Astrocyte (in vitro differentiated cells and primary cell): ENCODE measurements around the gene CST3. TPM values are rescaled to one million over a fixed set of nuclear protein-coding genes. Genes with fewer than 3 reads are reported as not detected.

ENCODE experiments used
- DNase-seq: peaks from one replicate; pipeline ENCODE4 v3.0.0-alpha.2; 2010; ENCODE audit warnings: low read depth
- FAIRE-seq: peaks from 2 replicates; lab custom pipeline; 2011; peaks lifted over from hg19 to GRCh38; lab: Jason Lieb, UNC
- H2AFZ ChIP-seq: 2 replicates; pipeline ENCODE4 v1.6.0; 2012; ENCODE audit warnings: low read depth, low read length, inconsistent platforms
- H3K27ac ChIP-seq: 2 replicates; pipeline ENCODE4 v1.5.1; 2011; ENCODE audit warnings: low read depth, low read length, inconsistent platforms
- H3K27me3 ChIP-seq: 2 replicates; pipeline ENCODE4 v1.6.0; 2011; ENCODE audit warnings: low read length, inconsistent platforms; ENCODE audit not compliant: insufficient read depth
- H3K36me3 ChIP-seq: 2 replicates; pipeline ENCODE4 v1.5.1; 2011; ENCODE audit warnings: low read length, inconsistent platforms; ENCODE audit not compliant: insufficient read depth
- H3K4me1 ChIP-seq: 2 replicates; pipeline ENCODE4 v1.5.1; 2011; ENCODE audit warnings: low read length, inconsistent platforms; ENCODE audit not compliant: insufficient read depth
- H3K4me2 ChIP-seq: 2 replicates; pipeline ENCODE4 v1.6.0; 2012; ENCODE audit warnings: low read length, inconsistent platforms
- H3K4me3 ChIP-seq: 2 replicates; pipeline ENCODE4 v1.5.1; 2011; ENCODE audit warnings: low read depth, mild to moderate bottlenecking, low read length, inconsistent platforms; ENCODE audit not compliant: insufficient read depth
- H3K79me2 ChIP-seq: 2 replicates; pipeline ENCODE4 v1.6.0; 2012; ENCODE audit warnings: mild to moderate bottlenecking, low read length, inconsistent platforms; ENCODE audit not compliant: insufficient read depth
- H3K9ac ChIP-seq: 2 replicates; pipeline ENCODE4 v1.6.0; 2012; ENCODE audit warnings: mild to moderate bottlenecking, low read length, inconsistent platforms
- H3K9me3 ChIP-seq: 2 replicates; pipeline ENCODE4 v1.5.1; 2012; ENCODE audit warnings: low read depth, mild to moderate bottlenecking, low read length, inconsistent platforms; ENCODE audit not compliant: insufficient read depth
- H4K20me1 ChIP-seq: 2 replicates; pipeline ENCODE4 v1.6.0; 2012; ENCODE audit warnings: low read length, inconsistent platforms; ENCODE audit not compliant: insufficient read depth
- H3K27ac Mint-ChIP-seq: one replicate; pipeline ENCODE4 v1.8.0; 2021; ENCODE audit warnings: mild to moderate bottlenecking, mixed read lengths; ENCODE audit not compliant: unreplicated experiment
- H3K27me3 Mint-ChIP-seq: one replicate; pipeline ENCODE4 v1.8.0; 2021; ENCODE audit warnings: low read depth, mixed read lengths; ENCODE audit not compliant: unreplicated experiment
- H3K36me3 Mint-ChIP-seq: one replicate; pipeline ENCODE4 v1.8.0; 2021; ENCODE audit warnings: low read depth, mixed read lengths; ENCODE audit not compliant: unreplicated experiment
- H3K4me1 Mint-ChIP-seq: one replicate; pipeline ENCODE4 v1.8.0; 2021; ENCODE audit warnings: low read depth, mixed read lengths; ENCODE audit not compliant: unreplicated experiment
- H3K4me3 Mint-ChIP-seq: one replicate; pipeline ENCODE4 v1.8.0; 2021; ENCODE audit warnings: mild to moderate bottlenecking, moderate library complexity, mixed read lengths; ENCODE audit not compliant: unreplicated experiment
- H3K9me3 Mint-ChIP-seq: one replicate; pipeline ENCODE4 v1.8.0; 2021; ENCODE audit warnings: mild to moderate bottlenecking, mixed read lengths; ENCODE audit not compliant: unreplicated experiment
- CTCF ChIP-seq: IDR thresholded peaks from 2 replicates; pipeline ENCODE4 v1.5.1; 2011; ENCODE audit warnings: low read depth, mild to moderate bottlenecking, inconsistent platforms, low read length, moderate library complexity; ENCODE audit not compliant: insufficient read depth
- EZH2 ChIP-seq: IDR thresholded peaks from 2 replicates; pipeline ENCODE4 v1.6.1; 2012; ENCODE audit warnings: mild to moderate bottlenecking, low read length, inconsistent platforms; ENCODE audit not compliant: insufficient read depth
- total RNA-seq: library from RNA; stranded (reverse); gene quantifications from 2 replicates; pipeline ENCODE4 v1.2.1, GENCODE V29; 2021

CST3 gene
- total RNA-seq, 1 donor from 2014 or later: 316 TPM

GRCh38 chr20:23628402-23629016 is 9.2 kb downstream of the CST3 start:
- H2AFZ ChIP-seq: no peak overlapping the region
- no peak overlapping the region for H3K27ac ChIP-seq
- Mint-ChIP-seq H3K27me3 (no peaks in the 10 kb centered on the region), H3K4me3 (no peak overlapping the region), H3K4me1 (peaks cover 22% of the 10 kb centered on the region), H3K36me3 (peaks cover 11% of the 10 kb centered on the region), H3K9me3 (peaks cover 5% of the 10 kb centered on the region), H3K27ac (no peak overlapping the region)
- H3K4me1 ChIP-seq: peaks cover 12% of the 10 kb centered on the region
- H4K20me1 ChIP-seq: no peaks in the 10 kb centered on the region
- no peak overlapping the region for H3K9ac ChIP-seq
- TF ChIP-seq CTCF (no peak), EZH2 (no peak)
- H3K27me3 ChIP-seq: no peaks in the 10 kb centered on the region
- FAIRE-seq (no peak), DNase-seq (no peak)
- H3K36me3 ChIP-seq: no peaks in the 10 kb centered on the region
- H3K4me2 ChIP-seq: peak overlapping the region; percentile 14
- H3K79me2 ChIP-seq: no peaks in the 10 kb centered on the region
- no peak overlapping the region for H3K4me3 ChIP-seq
- no peaks in the 10 kb centered on the region for H3K9me3 ChIP-seq

DNA sequence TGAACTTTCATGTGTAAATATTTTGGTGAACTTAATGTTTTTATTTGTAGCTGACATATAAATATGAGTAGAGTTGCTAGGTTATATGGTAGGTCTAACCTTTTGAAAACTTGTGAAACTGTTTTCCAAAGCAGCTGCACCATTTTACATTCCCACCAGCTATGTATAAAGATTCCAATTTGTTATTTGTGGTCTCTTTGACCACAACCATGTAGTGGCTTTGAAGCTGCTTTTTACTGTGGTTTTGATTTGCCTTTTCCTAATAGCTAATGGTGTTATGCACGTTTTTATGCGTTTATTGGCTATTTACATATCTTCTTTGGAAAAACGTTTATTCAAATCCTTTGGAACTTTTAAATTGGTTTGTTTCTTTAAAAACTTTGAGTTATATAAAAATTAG is 10.3 kb downstream of the CST3 start:
- Histone ChIP-seq H3K4me3 (no peak overlapping the region), H3K27ac (no peak overlapping the region), H2AFZ (no peak overlapping the region), H3K9ac (no peak overlapping the region), H4K20me1 (no peaks in the 10 kb centered on the region), H3K79me2 (no peaks in the 10 kb centered on the region), H3K4me2 (no peak overlapping the region), H3K36me3 (no peaks in the 10 kb centered on the region), H3K9me3 (no peaks in the 10 kb centered on the region), H3K4me1 (peaks cover 15% of the 10 kb centered on the region), H3K27me3 (no peaks in the 10 kb centered on the region)
- Mint-ChIP-seq H3K9me3 (peaks cover 5% of the 10 kb centered on the region), H3K4me1 (peaks cover 30% of the 10 kb centered on the region), H3K27ac (no peak overlapping the region), H3K36me3 (peaks cover 4% of the 10 kb centered on the region), H3K4me3 (no peak overlapping the region), H3K27me3 (no peaks in the 10 kb centered on the region)
- TF ChIP-seq EZH2 (no peak), CTCF (no peak)
- FAIRE-seq (no peak), DNase-seq (peak; percentile 44)

DNA sequence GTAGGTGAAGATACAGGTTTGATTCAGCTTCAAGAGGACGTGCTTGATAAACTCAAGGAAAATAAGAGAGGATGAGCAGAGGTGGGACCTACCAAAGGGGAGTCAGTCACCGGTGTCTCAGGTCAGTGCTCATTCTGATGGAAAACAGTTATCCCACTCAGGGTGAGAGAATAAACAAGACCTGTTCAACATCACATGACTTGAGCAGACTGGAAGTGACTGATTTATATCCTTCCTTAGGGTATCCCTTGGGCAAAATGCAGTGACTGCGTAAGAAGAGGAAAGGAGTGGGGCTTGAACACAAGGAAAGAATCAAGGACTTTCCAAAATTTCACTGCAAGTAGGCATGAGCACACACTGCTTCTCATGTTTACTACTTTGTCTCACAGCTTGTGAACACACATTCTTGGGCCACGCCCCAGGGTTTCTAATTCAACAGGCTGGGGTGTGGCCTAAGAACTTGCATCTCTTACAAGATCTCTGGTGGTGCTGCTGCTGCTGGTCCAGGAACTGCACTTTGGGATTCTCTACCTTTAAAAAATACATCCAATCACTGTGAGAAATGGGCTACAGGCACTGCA is 11.6 kb downstream of the CST3 start:
- Histone ChIP-seq H3K9ac (no peak overlapping the region), H4K20me1 (no peaks in the 10 kb centered on the region), H3K4me3 (no peak overlapping the region), H3K79me2 (no peaks in the 10 kb centered on the region), H2AFZ (no peak overlapping the region), H3K27ac (no peak overlapping the region), H3K27me3 (no peaks in the 10 kb centered on the region), H3K4me2 (no peak overlapping the region), H3K36me3 (no peaks in the 10 kb centered on the region), H3K4me1 (peaks cover 19% of the 10 kb centered on the region), H3K9me3 (no peaks in the 10 kb centered on the region)
- H3K4me1 Mint-ChIP-seq: peaks cover 36% of the 10 kb centered on the region
- DNase-seq: no peak
- no peak overlapping the region for H3K27ac Mint-ChIP-seq
- no peaks in the 10 kb centered on the region for H3K27me3 Mint-ChIP-seq
- no peak for FAIRE-seq
- peaks cover 5% of the 10 kb centered on the region for H3K9me3 Mint-ChIP-seq
- H3K36me3 Mint-ChIP-seq: peaks cover 4% of the 10 kb centered on the region
- no peak for TF ChIP-seq CTCF
- no peak for TF ChIP-seq EZH2
- no peak overlapping the region for H3K4me3 Mint-ChIP-seq
